Activated T-cell treated with anti-CD3 and anti-CD28 coated beads, Interleukin-2, amount 50 U/mL, for 4 hours (primary cell): ENCODE measurements around the gene STX1A. TPM values are rescaled to one million over a fixed set of nuclear protein-coding genes. Genes with fewer than 3 reads are reported as not detected.
A peak's percentile ranks its signal among the peaks of the same experiment; 100 is the strongest.

Experiments used
- ATAC-seq, 2 donors: fragments of 200-7000 bp; cut with Tn5 transposase; one replicate each; pipeline ENCODE4 v1.10.0; 2021
- DNase-seq: peaks from one replicate; pipeline ENCODE4 v3.0.0-alpha.2; 2020
- H3K27me3 Mint-ChIP-seq: one replicate; pipeline ENCODE4 v1.8.0; 2021; ENCODE audit warnings: low read depth, mixed read lengths
- H3K36me3 Mint-ChIP-seq: one replicate; pipeline ENCODE4 v1.8.0; 2022; ENCODE audit warnings: mixed read lengths; ENCODE audit not compliant: insufficient read depth
- H3K4me1 Mint-ChIP-seq: one replicate; pipeline ENCODE4 v1.8.0; 2021; ENCODE audit warnings: low read depth, mixed read lengths
- H3K4me3 Mint-ChIP-seq: one replicate; pipeline ENCODE4 v1.8.0; 2021; ENCODE audit warnings: mild to moderate bottlenecking, moderate library complexity, mixed read lengths
- H3K9me3 Mint-ChIP-seq: one replicate; pipeline ENCODE4 v1.8.0; 2021; ENCODE audit warnings: mixed read lengths
- total RNA-seq, 3 donors: library from RNA; stranded (reverse); gene quantifications; one replicate each; pipeline ENCODE4 v1.2.1, GENCODE V29; 2021

STX1A gene
- total RNA-seq: 10 to 100 TPM; 23.0 to 25.0 (median 24.7) TPM

GRCh38 chr7:73718905-73719805 is at the start of gene STX1A:
STX1A (minus strand) TSS chr7:73719669; CDS start chr7:73719631, 38 bp downstream.
- peak within 1 kb of the TSS; percentile 84 for H3K4me3 Mint-ChIP-seq
- no peaks in the 10 kb centered on the region for H3K9me3 Mint-ChIP-seq
- H3K27me3 Mint-ChIP-seq: no peaks in the 10 kb centered on the region
- H3K36me3 Mint-ChIP-seq: no peaks in the 10 kb centered on the region
- ATAC-seq (peak; percentile 70 to 72), DNase-seq (peak; percentile 66)
- peaks cover 29% of the 10 kb centered on the region for H3K4me1 Mint-ChIP-seq

GRCh38 chr7:73768641-73769480 is 49.4 kb upstream of the STX1A start:
- H3K4me1 Mint-ChIP-seq: peaks cover 4% of the 10 kb centered on the region
- peaks cover 50% of the 10 kb centered on the region for H3K27me3 Mint-ChIP-seq
- no peaks in the 10 kb centered on the region for H3K36me3 Mint-ChIP-seq
- H3K9me3 Mint-ChIP-seq: no peaks in the 10 kb centered on the region
- ATAC-seq: no peak
- DNase-seq: no peak
- no peak overlapping the region for H3K4me3 Mint-ChIP-seq

GRCh38 chr7:73766556-73767229 is 47.2 kb upstream of the STX1A start:
- Mint-ChIP-seq H3K27me3 (peaks cover 39% of the 10 kb centered on the region), H3K36me3 (no peaks in the 10 kb centered on the region), H3K9me3 (no peaks in the 10 kb centered on the region), H3K4me3 (no peak overlapping the region), H3K4me1 (peaks cover 4% of the 10 kb centered on the region)
- ATAC-seq: no peak
- DNase-seq: no peak

- no peak for ATAC-seq
- Mint-ChIP-seq H3K4me3 (no peak overlapping the region), H3K9me3 (no peaks in the 10 kb centered on the region), H3K36me3 (no peaks in the 10 kb centered on the region), H3K27me3 (peaks cover 11% of the 10 kb centered on the region), H3K4me1 (no peaks in the 10 kb centered on the region)
- DNase-seq: no peak
Observed at GRCh38 chr7:73762659-73762999, 43.2 kb upstream of the STX1A start.

- Mint-ChIP-seq H3K4me1 (no peaks in the 10 kb centered on the region), H3K27me3 (peaks cover 7% of the 10 kb centered on the region), H3K36me3 (no peaks in the 10 kb centered on the region), H3K9me3 (no peaks in the 10 kb centered on the region), H3K4me3 (no peak overlapping the region)
- no peak for DNase-seq
- no peak for ATAC-seq
Observed at GRCh38 chr7:73761854-73762658, 42.6 kb upstream of the STX1A start.

- ATAC-seq (no peak), DNase-seq (no peak)
- Mint-ChIP-seq H3K9me3 (no peaks in the 10 kb centered on the region), H3K4me1 (no peaks in the 10 kb centered on the region), H3K4me3 (no peak overlapping the region), H3K36me3 (no peaks in the 10 kb centered on the region), H3K27me3 (peaks cover 3% of the 10 kb centered on the region)
Observed at GRCh38 chr7:73758581-73759138, 39.2 kb upstream of the STX1A start.

GRCh38 chr7:73749931-73750776 is 30.7 kb upstream of the STX1A start:
- ATAC-seq (no peak), DNase-seq (no peak)
- Mint-ChIP-seq H3K4me3 (no peak overlapping the region), H3K36me3 (no peaks in the 10 kb centered on the region), H3K4me1 (no peaks in the 10 kb centered on the region), H3K27me3 (peaks cover 3% of the 10 kb centered on the region), H3K9me3 (no peaks in the 10 kb centered on the region)

GRCh38 chr7:73746378-73746777 is 26.9 kb upstream of the STX1A start:
- no peak for ATAC-seq

GRCh38 chr7:73742753-73743641 is 23.5 kb upstream of the STX1A start:
- DNase-seq (no peak), ATAC-seq (no peak)
- H3K9me3 Mint-ChIP-seq: no peaks in the 10 kb centered on the region
- peaks cover under 1% of the 10 kb centered on the region for H3K4me1 Mint-ChIP-seq
- no peaks in the 10 kb centered on the region for H3K36me3 Mint-ChIP-seq
- H3K4me3 Mint-ChIP-seq: no peak overlapping the region
- H3K27me3 Mint-ChIP-seq: peaks cover 3% of the 10 kb centered on the region

More at GRCh38 chr7:73746378-73746777, 26.9 kb upstream of the STX1A start:
- Mint-ChIP-seq H3K36me3 (no peaks in the 10 kb centered on the region), H3K4me1 (no peaks in the 10 kb centered on the region), H3K27me3 (peaks cover 6% of the 10 kb centered on the region), H3K4me3 (no peak overlapping the region), H3K9me3 (no peaks in the 10 kb centered on the region)
- no peak for DNase-seq

GRCh38 chr7:73742338-73742752 is 22.9 kb upstream of the STX1A start:
- no peak for ATAC-seq
- no peak for DNase-seq
- Mint-ChIP-seq H3K9me3 (no peaks in the 10 kb centered on the region), H3K27me3 (peaks cover 3% of the 10 kb centered on the region), H3K4me1 (peaks cover 7% of the 10 kb centered on the region), H3K4me3 (no peak overlapping the region), H3K36me3 (no peaks in the 10 kb centered on the region)

- Mint-ChIP-seq H3K4me1 (peaks cover 9% of the 10 kb centered on the region), H3K4me3 (no peak overlapping the region), H3K27me3 (peaks cover 3% of the 10 kb centered on the region), H3K9me3 (no peaks in the 10 kb centered on the region), H3K36me3 (no peaks in the 10 kb centered on the region)
- DNase-seq: no peak
- no peak for ATAC-seq
Observed at GRCh38 chr7:73741600-73741999, 22.1 kb upstream of the STX1A start.

- DNase-seq: no peak
- no peaks in the 10 kb centered on the region for H3K36me3 Mint-ChIP-seq
- H3K9me3 Mint-ChIP-seq: no peaks in the 10 kb centered on the region
- ATAC-seq: no peak
- peaks cover 3% of the 10 kb centered on the region for H3K27me3 Mint-ChIP-seq
- H3K4me1 Mint-ChIP-seq: peaks cover 9% of the 10 kb centered on the region
- peak overlapping the region; percentile 31 for H3K4me3 Mint-ChIP-seq
Observed at GRCh38 chr7:73740771-73741170, 21.3 kb upstream of the STX1A start.
